ENCODE results near the gene SF3B2.
"Not testable (repeated sequence)": the region's sequence is repeated elsewhere in the genome, so short reads cannot be mapped to it uniquely, and the experiment has no call there.

Gene SF3B2

GRCh38 chr11:66006134-66006890 lies 45.9 kb upstream of the SF3B2 start:
- TF ChIP-seq POLR2A (IDR thresholded peaks at IDR 0.05; ENCODE audit: extremely low read depth, insufficient read length), result no peak
- no peak for TF ChIP-seq MYC (IDR thresholded peaks at IDR 0.05; ENCODE audit: low read depth, low read length)
- TF ChIP-seq CTCF (IDR thresholded peaks at IDR 0.05; ENCODE audit: low read depth, low read length), result no peak
- TF ChIP-seq, protein P1, sequence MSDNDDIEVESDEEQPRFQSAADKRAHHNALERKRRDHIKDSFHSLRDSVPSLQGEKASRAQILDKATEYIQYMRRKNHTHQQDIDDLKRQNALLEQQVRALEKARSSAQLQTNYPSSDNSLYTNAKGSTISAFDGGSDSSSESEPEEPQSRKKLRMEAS (IDR thresholded peaks at IDR 0.05; ENCODE audit: low read depth, low read length), result no peak
- DNase-seq (ENCODE audit: low read depth), result no peak
- H3K4me3 ChIP-seq (ENCODE audit: low read depth, low read length), result no peak overlapping the region

DNA sequence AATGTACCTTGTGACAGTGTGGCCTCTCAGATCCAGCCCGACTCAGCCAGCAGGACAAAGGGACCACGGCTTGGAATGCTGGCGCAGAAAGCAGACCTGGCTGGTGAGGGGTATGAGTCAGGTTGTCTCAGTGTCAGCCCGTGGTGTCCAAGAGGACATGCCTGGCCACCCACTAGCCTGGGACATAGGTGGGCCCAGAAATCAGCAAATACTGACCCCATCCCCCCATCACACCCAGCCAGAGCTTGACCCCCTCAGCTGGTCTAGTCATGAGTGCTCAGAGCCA lies 45.3 kb upstream of the SF3B2 start:
- no peak overlapping the region for H3K4me3 ChIP-seq (ENCODE audit: low read depth, low read length)
- TF ChIP-seq MYC (IDR thresholded peaks at IDR 0.05; ENCODE audit: low read depth, low read length) (no peak), POLR2A (IDR thresholded peaks at IDR 0.05; ENCODE audit: extremely low read depth, insufficient read length) (no peak)
- DNase-seq (ENCODE audit: low read depth), result no peak

DNA sequence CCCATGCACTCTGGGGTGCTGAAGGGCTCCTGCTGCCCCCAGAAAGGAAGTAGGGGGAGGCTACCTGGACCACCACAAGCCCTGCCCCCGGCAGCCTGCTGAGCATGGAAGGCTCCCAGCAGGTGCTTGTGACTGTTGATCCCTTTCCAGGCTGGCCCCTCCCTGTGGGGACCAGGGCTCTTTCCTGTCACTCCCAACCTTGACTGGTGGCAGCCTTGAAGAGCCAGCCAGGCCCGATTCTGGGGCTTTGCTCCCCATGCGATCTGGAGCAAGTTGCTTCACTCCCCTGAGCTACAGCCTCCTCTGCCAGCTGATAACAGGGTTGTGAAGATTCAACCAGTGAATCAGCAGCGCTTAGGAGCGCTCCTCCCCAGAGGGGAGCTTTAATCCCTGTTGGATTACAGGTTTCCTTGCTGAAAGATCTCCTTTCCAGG lies 44.9 kb upstream of the SF3B2 start:
- DNase-seq (ENCODE audit: low read depth), result peak; percentile 32
- TF ChIP-seq CTCF (IDR thresholded peaks at IDR 0.05; ENCODE audit: low read depth, low read length) (no peak), MYC (IDR thresholded peaks at IDR 0.05; ENCODE audit: low read depth, low read length) (no peak)
- TF ChIP-seq, protein P1 (IDR thresholded peaks at IDR 0.05; ENCODE audit: low read depth, low read length), result no peak
- H3K4me3 ChIP-seq (ENCODE audit: low read depth, low read length), result no peak overlapping the region

DNA sequence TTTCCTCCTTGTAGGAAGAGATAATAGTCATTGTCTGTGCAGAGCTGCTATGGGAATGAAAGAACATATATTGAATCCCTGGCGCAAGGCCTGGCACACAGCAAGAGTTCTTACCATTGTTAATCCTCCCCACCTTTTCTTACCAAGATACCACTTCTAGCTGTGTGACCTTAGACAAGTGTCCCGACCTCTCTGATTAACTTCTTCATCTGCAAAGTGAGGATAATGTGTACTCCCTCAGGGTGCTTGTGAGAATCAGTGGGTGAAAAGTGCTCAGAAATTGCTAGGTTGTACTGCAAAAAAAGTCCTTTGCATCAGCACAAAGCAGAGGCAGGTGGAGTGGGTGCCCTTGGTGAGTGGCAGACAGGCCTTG lies 44.1 kb upstream of the SF3B2 start:
- TF ChIP-seq MYC (IDR thresholded peaks at IDR 0.05; ENCODE audit: low read depth, low read length), result no peak
- TF ChIP-seq POLR2A (IDR thresholded peaks at IDR 0.05; ENCODE audit: extremely low read depth, insufficient read length), result no peak
- TF ChIP-seq CTCF (IDR thresholded peaks at IDR 0.05; ENCODE audit: low read depth, low read length), result no peak

GRCh38 chr11:66008468-66009101 lies 43.6 kb upstream of the SF3B2 start:
- peak; percentile 33 for DNase-seq (ENCODE audit: low read depth)
- TF ChIP-seq MYC (IDR thresholded peaks at IDR 0.05; ENCODE audit: low read depth, low read length), result no peak
- no peak for TF ChIP-seq POLR2A (IDR thresholded peaks at IDR 0.05; ENCODE audit: extremely low read depth, insufficient read length)
- TF ChIP-seq CTCF (IDR thresholded peaks at IDR 0.05; ENCODE audit: low read depth, low read length), result no peak
- TF ChIP-seq, protein P1 (IDR thresholded peaks at IDR 0.05; ENCODE audit: low read depth, low read length), result no peak
- H3K4me3 ChIP-seq (ENCODE audit: low read depth, low read length), result no peak overlapping the region

More for the DNA sequence above, 44.1 kb upstream of the SF3B2 start:
- no peak for DNase-seq (ENCODE audit: low read depth)
- H3K4me3 ChIP-seq (ENCODE audit: low read depth, low read length), result no peak overlapping the region

DNA sequence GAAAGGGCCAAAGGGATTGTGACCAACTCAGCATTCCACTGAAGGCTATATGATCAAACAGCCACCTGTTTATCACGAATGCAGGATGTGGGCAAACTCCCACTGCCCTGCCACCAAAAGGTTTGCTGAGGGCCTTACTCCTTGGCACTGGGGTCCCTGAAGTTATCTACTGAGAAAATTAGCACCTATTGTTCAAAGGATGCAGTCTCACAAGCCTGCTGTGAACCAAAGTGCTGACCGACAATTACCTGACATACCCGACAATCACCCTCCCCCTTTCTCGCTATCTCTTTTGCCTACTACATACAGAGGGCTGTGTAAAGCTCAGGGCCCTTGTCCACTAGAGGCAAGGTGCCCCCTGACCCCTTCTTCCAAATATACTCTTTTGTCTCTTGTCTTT lies 42.1 kb upstream of the SF3B2 start:
- H3K4me3 ChIP-seq (ENCODE audit: low read depth, low read length); DNase-seq (ENCODE audit: low read depth): not testable (repeated sequence)

- no peak for DNase-seq (ENCODE audit: low read depth)
- TF ChIP-seq MYC (IDR thresholded peaks at IDR 0.05; ENCODE audit: low read depth, low read length) (no peak), CTCF (IDR thresholded peaks at IDR 0.05; ENCODE audit: low read depth, low read length) (no peak), POLR2A (IDR thresholded peaks at IDR 0.05; ENCODE audit: extremely low read depth, insufficient read length) (no peak)
- TF ChIP-seq, protein P1 (IDR thresholded peaks at IDR 0.05; ENCODE audit: low read depth, low read length), result no peak
- H3K4me3 ChIP-seq (ENCODE audit: low read depth, low read length), result no peak overlapping the region
Measured at GRCh38 chr11:66011239-66011784, 40.9 kb upstream of the SF3B2 start.

All from NB4 (cell line).